ENCODE measurements around the gene ZBTB8OS. TPM values are rescaled to one million over a fixed set of nuclear protein-coding genes. Genes with fewer than 3 reads are reported as not detected.

ZBTB8OS gene
- total and polyA plus RNA-seq, 2 of the 8 experiments (the other 6 are each of a cell fraction or from before 2014, with no cell fraction given) = 68.0 to 74.2 TPM

GRCh38 chr1:32592943-32593342 is 57.4 kb downstream of the ZBTB8OS start (continued):
- TF ChIP-seq USF2 (IDR thresholded peaks at IDR 0.05; ENCODE audit: low read length) (no peak), EP300 (IDR thresholded peaks at IDR 0.05; ENCODE audit: borderline replicate concordance in 1 of 2, low read depth in 2 of 2, low read length in 2 of 2) (no peak)

All from H1 (cell line).